Activated CD4-positive, alpha-beta T cell treated with anti-CD3 and anti-CD28 coated beads, Interleukin-2, Interleukin-6, amounts not matched to agents 100 ng/mL and 50 ng/mL, durations not matched to agents 16 hours and 8 hours (primary cell): ENCODE data around the gene TLNRD1.
"Not testable (repeated sequence)": the region's sequence is repeated elsewhere in the genome, so short reads cannot be mapped to it uniquely, and the experiment has no call there.

Experiments used
- DNase-seq: peaks from one replicate; pipeline ENCODE4 v3.0.0-alpha.2; 2020

TLNRD1 gene

DNA sequence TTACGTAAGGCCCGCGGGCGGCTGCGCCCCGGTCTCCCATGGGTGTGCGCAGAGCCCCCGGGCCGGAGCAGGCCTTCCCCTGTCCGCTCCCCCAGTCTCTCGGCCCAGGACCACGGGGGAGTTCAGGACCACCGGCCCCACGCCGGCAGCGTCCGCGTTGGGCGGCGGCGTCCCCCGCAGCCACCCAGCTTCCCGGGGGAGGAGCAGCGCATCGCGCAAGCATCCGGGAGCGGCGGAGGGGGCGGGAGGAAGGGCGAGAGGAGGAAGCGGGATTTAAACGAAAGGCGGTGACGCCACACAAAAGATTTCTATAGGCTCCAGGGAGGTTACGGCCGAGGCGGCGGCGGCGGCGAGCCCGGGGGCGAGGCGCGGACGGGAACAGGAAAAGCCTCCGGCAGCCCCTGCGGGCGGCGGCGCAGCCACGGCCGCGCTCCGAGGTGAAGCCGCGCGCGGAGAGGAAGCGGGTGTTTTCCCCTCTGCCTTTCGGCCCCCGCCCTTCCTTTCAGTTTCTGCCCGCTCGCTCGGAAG lies at the start of gene TLNRD1:
TSS of gene TLNRD1 (plus strand) at position 300 of the 528 bp plus-strand sequence. CDS start 1,349 bp downstream, outside the sequence.
- DNase-seq: peak; percentile 94

DNA sequence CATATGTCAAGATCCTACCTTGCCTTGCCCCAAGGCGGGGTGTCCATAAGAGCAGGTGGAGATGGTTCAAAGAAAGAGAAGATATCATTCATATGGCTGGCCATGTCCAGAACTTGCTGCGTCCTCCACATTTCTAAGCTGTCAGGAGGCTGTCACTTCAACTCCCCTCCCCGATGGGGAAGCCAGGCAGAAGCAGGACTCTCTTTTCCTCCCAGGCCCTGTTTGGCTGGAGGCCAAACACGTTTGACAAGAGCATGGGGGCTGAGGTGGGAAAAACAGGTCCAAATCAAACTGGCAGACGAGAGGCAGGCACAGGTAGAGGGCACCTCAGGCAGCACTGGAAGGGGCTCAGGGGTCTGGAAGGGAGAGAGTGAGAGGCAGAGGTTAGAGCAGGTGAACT lies 48.8 kb upstream of the TLNRD1 start:
- no peak for DNase-seq

DNA sequence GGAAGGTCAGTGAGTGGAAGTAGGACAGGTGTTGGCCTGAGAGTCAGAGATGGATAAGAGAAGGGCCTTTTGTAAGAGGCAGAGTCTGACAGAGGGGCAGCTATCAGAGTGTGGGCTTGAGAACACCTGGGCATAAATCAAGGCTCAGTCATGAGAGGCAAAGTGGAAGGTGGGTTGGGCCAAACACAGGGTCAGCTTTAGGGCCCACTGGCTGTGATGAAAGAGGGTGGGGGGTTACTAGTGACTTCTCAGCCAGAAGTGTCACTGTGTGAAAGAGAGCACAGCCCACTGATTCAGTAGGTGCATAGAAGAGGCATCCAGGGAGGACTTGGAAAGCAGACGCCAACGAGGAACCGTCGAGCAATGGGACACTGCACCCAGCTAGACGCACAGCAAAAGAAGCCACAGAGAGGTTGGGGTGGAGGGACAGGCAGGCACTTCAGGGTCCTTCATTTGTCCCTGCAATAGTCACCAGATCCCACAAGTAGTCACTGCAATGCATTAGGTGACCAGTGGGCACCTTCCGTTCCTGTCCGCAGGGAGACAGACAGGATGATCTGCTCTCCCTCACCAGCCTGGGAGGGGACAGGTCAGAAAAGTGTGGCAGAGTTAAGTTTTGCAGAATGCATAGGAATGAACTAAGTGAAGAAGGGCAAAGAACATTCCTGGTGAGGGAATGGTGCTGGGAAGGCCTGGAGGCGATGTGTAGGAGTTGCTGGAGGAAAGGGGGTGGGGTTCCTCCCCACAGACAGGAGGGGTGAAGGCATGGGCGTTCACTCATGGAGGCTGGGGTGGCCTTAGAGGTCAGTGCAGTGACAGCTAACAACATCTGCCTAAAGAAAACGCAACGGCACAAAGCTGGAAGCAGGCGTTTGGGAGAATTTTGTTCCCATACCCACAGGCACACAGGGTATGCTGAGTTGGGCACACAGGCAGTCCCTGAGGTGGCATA lies 47.4 kb upstream of the TLNRD1 start:
- DNase-seq: no peak

DNA sequence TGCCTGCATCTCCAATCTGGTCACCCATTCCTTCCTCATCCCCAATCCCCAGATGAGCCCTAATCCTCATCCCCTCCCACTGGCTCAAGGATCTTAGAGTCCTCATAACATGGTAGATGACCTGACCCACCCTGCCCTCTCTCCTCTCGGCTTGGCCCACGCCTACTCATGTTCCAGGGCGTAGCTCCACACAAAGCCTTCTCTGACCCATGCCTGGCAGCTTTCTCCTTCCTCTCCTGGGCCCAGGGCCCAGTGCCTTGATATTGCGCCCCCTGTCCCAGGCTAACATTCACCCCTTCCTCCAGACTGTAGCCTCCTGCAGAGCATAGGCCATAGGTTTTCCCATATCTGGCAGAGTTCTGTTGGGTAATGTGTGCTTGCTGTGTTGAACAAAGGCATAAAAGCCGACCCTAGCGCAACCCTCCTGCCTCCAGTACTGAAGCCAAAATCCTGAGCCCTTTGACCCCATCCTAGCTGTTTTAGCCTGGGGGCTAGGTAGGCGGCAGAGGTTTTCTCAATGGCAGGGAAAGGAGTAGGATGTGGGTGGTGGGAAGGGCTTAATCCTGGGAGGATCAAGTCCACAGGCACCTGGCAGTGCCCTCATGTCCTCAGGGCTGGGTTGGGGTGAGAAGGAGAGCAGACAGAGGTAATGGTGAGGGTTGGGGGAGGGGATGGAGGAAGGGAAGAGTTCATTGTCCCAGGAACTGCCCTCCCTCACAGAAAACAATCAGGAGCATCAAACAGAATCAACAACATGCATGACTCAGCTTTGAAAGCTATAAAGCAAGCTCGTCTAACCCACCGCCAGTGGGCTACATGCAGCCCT lies 46.6 kb upstream of the TLNRD1 start:
- DNase-seq: no peak

DNA sequence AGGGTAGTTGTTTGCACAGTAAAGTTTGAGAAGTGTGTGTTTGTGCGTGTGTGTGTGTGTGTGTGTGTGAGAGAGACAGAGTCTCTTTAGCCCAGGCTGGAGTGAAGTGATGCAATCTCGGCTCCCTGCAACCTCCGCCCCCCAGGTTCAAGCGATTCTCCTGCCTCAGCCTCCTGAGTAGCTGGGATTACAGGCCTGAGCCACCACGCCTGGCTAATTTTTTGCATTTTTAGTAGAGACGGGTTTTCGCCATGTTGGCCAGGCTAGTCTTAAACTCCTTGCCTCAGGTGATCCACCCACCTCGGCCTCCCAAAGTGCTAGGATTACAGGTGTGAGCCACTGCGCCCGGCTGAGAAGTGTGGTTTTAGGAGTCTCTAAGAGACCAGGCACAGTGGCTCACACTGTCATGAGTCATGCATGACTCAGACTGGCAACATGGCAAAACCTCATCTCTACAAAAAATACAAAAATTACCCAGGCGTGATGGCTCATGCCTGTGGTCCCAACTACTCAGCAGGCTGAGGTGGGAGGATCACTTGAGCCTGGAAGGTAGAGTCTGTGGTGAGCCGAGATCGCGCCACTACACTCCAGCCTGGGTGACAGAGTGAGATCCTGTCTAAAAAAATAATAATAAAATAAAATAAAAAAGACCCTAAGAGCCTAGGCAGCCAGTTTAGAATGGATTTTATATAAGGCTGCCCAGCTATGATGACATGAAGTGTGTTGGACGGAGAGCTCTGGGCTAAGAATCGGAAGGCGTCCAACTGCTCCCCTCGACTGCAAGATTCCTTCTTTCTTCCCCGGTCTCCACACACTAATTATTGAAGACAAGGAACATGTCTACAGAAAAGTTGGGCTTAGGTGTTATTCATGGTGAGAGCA lies 44.9 kb upstream of the TLNRD1 start:
- peak; percentile 87 for DNase-seq

DNA sequence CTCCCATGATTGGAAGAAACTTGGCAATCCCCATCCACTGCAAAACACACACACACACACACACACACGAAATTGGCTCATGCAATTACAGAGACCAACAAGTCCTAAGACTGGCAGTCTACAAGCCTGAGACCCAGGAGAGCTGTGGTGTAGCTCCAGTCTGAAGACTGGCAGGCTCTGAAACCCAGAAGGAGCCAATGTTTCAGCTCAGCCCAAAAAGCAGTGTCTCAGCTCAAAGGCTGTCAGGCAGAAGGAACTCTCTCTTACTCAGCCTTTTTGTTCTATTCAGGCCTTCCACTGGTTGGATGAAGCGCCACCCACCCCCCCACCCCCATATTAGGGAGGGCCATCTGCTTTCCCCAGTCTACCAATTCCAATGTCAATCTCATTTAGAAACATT lies 43.2 kb upstream of the TLNRD1 start:
- no peak for DNase-seq

DNA sequence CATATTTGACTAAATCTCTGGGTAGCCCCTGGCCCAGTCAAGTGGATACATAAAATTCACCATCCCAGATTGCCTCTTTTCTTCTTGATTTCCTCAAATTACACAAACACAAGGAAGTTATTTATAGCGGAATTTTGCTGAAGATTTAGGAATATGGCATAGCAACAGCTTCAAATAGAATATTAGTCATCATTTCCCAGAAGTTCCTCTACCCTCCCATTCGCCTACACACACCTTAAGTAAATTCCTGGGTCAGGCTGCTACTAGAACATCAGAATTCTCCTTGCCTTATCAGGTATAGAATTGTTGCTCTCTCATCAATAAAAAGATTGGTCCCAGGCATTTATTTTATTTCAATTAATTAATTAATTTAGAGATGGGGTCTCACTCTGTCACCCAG lies 42.7 kb upstream of the TLNRD1 start:
- no peak for DNase-seq

DNA sequence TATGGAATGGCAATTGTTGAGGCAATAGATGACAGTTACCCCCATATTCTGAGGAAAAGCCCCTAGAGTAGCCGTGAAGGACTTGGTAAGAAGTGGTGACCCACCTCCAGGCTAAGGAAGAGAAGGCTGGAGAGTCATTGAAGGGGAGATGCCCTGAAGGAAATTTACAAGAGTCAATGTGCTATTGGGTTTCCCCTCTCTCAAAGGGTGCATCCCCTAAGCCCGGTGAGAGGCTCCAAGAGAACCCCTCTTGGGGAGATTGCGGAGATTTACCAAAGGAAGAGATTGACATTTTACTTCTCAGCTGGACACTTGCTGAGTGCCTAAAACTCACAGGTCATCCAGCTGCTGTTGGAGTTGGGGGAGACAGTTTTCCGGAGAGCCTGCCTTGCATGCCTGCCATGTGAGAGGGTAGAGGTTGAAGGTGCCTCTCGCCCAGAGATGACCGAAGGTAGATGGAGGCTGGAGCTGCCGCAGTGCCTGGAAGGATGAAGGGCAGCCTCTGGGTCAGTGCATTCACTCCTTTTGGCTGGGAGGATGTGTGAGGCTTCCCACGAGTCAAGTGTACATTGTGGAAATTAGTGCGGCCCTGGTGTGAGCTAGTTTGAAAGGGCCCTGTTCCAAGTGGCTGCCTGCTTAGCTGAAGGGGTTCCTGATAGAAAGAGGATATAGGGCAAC lies 41.8 kb upstream of the TLNRD1 start:
- no peak for DNase-seq

DNA sequence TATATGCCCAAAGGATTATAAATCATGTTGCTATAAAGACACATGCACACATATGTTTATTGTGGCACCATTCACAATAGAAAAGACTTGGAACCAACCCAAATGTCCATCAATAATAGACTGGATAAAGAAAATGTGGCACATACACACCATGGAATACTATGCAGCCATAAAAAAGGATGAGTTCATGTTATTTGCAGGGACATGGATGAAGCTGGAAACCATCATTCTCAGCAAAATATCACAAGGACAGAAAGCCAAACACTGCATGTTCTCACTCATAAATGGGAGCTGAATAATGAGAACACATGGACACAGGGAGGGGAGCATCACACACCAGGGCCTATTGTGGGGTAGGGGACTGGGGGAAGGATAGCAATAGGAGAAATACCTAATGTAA lies 35.3 kb upstream of the TLNRD1 start:
- DNase-seq: not testable (repeated sequence)

DNA sequence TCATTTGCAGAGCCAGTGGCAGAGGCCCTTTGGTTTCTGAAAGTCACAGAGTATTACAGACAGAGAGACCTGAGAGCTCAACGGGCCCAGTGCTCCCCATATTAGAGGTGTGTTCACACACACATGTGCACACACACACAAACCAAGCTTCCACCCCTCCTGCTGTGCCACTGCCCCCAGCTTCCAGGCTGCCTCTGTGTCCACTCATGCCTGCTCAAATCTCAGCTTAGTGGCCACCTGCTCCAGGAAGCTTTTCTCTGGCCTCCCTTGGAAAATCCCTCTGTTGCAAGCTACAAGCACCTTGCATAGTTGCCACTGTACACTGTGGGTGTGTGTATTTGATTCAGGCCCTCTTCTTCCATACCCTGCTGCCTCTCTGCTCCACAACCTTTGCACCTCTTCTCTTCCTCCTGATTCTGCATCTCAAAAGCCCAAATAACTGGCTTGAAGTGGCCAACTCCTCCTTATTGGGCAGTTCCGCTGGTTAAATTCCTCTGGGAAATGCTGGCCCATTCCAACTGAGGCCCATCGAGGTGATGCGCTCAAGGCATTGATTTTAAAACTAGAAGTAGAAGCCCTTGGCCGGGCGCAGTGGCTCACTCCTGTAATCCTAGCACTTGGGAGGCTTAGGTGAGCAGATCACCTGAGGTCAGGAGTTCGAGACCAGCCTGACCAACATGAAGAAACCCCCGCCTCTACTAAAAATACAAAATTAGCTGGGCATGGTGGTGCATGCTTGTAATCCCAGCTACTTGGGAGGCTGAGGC lies 34.1 kb upstream of the TLNRD1 start:
- DNase-seq: no peak

DNA sequence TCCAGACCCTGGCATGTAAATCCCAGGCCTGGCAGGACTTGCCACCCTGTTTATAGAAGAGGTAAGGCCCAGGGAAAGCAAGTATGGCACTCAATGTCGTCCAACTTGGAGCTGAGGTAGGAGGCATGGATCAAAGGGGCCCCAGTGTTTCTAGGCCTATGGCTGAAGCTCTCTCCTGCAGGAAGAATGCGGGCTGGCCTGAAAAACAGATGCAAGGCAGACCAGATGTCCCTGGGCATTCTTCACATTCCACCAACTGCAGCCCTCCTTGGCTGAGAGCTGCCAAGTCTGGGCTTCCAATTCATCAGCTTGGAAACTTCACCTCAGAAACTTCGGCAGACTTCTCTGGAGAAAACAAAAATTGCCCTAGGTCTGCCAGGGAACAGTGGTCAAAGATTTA lies 33.3 kb upstream of the TLNRD1 start:
- DNase-seq: no peak

DNA sequence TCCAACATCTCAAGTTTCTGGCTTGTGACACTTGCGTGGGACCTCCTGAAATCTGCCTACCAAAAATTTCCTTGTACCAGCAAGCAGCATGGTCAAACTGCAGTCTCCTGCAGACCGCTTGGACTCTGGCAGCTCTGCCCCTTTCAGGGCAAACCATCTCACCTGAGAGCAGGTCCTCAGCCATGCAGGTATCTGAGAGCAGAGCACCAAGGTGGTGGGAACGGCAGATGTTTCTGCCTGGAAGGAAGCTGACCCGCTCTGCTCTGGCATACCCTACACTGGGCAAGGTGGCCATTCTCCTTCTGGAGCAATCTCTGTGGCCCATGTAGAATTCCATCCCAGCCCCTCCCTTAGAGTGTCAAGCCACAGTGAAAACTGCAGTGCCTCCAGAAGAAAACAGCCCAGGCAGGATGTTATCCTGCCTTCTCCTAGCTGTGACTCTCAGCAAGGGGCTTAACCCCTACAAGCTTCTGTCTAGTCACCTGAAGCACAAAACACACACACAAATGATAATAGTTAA lies 32.7 kb upstream of the TLNRD1 start:
- DNase-seq: no peak

DNA sequence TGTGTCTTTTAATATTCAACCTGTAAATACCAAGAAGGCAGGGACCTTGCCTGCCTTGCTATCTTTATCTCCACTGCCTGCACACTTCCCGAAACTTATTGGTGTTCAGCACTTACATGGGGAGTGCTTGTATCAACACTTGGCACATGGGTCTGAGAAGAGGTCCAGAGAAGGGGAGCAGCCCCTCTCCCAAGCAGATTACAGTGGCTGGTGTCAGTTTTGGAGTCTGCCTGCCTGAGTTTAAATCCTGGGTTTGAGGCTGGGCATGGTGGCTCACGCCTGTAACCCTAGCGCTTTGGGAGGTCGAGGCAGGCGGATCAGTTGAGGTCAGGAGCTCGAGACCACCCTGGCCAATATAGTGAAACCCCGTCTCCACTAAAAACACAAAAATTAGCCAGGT lies 31.4 kb upstream of the TLNRD1 start:
- no peak for DNase-seq

DNA sequence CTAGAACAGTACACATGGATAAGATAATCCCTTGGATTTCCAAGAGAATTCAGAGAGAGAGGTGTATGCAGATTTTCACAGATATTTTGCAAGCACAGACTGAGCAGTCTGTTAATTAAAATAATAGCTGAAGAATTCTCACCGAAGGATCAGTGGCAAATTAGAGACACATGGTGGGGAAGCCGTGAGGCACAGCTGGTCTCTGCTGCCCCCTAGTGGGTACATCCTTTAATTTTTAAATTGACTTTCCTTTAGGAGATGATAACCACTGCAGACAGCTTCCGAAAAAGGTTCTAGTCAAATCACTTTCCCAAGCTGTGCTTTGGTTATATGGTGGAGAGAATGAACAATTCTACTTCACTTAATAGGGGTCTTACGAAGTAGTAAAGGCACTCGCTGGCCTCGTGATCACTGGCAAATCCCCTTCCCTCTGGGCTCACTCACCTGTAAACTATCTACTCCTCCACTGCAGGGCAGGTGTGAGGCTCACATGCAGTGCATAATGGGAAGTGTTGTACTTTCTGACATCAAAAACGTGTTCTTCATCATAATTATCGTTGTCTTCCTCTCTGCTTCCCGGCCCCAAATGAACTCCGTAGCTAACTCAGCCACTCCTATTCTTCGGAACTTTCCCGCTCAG lies 30.6 kb upstream of the TLNRD1 start:
- DNase-seq: peak; percentile 79

DNA sequence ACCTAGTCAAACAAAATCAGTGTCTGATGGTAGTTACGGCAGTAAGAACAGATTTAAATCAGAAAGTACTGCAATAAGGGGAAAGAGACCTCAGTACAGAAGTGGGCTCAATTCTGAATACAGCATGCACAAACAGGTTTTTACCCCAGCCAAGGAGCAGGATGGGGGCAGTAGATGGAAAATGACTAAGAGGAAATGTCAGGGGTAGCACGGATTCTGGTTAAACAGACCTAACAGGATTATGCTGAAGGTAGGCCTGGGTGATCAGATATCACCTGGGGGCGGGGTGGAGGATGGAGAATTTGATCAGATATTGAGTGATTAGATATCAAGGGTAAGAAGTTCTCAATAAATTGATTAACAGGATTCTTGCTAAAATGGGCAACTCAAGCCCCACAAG lies 30.1 kb upstream of the TLNRD1 start:
- DNase-seq: no peak

DNA sequence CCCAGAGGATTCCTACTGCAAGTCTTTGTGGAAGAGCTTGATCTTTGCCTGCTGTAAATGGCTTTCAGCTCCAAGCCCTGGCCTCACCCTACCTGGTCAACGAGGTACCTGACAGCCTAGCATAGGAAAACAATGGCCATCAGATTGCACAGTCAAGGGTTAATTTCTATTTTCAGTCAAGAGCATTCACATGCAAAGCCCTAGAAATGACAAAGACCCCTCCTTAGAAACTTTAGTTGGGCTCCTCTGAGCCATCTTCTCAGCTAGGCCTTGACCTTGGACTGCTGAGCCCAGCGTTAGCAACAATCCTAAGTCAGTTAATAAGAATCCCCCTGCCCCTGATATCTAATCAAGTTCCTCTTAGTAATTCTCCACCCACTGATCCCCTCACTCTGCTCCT lies 29.6 kb upstream of the TLNRD1 start:
- no peak for DNase-seq

DNA sequence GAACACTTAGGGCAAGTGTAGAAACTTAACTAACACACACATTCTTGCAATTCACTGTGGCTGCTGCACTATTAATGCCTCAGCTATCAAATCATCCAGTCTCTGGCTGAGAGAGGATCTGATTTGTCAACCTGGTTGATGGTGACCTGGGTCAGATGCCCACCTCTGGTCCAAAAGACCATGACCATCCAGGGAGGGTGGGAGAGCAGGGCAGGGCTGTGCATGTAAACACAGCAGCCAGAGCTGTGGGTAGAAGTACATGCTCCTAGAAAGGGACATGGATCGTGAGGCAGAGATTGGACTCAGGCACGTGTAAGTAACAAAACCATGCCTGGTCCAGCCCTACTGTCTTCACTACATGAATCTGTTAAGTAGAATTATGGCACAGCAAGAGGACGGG lies 28.4 kb upstream of the TLNRD1 start:
- no peak for DNase-seq

DNA sequence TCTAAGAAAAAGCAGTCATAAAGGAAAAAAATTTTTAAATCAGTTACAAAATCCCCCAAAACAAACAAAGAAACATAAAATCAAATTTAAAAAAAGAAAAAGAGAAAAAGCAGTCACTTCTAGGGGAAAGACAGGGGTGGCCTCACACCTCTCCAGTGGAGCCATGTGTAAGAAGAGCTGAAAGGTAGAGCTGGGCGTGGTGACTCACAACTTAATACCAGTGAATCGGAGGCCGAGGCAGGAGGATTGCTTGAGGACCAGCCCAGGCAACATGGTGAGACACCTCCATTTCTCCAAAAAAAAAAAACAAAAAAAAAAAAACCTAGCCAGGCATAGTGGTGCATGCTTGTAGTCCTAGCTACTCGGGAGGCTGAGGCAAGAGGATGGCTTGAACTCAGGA lies 25.8 kb upstream of the TLNRD1 start:
- no peak for DNase-seq

DNA sequence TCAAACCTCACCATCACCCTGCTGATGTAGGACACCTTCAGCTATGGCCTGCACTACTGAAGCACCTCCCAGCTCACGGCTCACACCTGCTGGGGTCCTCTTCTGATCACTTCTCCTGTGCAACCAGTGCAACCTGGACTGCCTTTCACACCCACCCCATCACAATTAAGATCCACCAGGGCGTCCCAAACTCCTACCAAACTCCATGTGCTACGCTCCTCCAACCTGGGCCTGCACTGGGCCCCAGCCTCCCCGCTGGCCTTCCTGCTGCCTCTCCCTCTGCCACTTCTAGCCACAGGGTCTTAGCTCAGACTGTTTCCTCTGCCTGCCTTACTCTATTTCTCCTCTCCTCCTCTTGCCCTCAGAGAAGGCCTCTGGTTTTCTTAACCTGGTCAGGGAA lies 23.9 kb upstream of the TLNRD1 start:
- DNase-seq: no peak

DNA sequence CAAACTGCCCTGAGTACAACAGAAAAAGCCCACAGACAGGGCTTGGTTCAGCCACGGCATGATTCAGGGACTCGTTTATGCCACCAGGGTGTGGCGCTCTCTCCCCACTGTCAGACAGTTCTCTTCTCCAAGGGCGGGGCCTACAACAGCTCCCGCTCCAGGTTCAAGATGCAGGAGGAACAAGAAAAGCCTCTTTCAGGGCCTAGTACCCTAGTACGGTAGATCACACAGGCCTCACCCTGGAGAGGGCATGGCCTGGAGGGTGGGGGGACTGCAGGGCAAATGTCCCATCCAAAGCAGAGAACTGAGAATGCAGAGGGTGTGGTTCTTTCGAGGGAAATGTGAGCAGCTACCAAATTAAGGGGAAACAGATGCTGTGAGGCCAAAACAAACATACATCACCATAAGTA lies 23.1 kb upstream of the TLNRD1 start:
- peak; percentile 46 for DNase-seq
